ENCODE results near the gene C22orf42.
"Not testable (repeated sequence)": the region's sequence is repeated elsewhere in the genome, so short reads cannot be mapped to it uniquely, and the experiment has no call there.

- TF ChIP-seq POLR2A (IDR thresholded peaks at IDR 0.05) = not testable (repeated sequence)
- TF ChIP-seq, protein P1, sequence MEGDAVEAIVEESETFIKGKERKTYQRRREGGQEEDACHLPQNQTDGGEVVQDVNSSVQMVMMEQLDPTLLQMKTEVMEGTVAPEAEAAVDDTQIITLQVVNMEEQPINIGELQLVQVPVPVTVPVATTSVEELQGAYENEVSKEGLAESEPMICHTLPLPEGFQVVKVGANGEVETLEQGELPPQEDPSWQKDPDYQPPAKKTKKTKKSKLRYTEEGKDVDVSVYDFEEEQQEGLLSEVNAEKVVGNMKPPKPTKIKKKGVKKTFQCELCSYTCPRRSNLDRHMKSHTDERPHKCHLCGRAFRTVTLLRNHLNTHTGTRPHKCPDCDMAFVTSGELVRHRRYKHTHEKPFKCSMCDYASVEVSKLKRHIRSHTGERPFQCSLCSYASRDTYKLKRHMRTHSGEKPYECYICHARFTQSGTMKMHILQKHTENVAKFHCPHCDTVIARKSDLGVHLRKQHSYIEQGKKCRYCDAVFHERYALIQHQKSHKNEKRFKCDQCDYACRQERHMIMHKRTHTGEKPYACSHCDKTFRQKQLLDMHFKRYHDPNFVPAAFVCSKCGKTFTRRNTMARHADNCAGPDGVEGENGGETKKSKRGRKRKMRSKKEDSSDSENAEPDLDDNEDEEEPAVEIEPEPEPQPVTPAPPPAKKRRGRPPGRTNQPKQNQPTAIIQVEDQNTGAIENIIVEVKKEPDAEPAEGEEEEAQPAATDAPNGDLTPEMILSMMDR (IDR thresholded peaks at IDR 0.05) = not testable (repeated sequence)
Measured at GRCh38 chr22:32138576-32138975, 20.5 kb downstream of the C22orf42 start.
